Right kidney (tissue), 1 donor: ENCODE results near the gene ZNF385C.
"Not testable (repeated sequence)": the region's sequence is repeated elsewhere in the genome, so short reads cannot be mapped to it uniquely, and the experiment has no call there.

Experiments
- DNase-seq: peaks from one replicate; pipeline ENCODE4 v3.0.0-alpha.2; 2016

Gene ZNF385C

GRCh38 chr17:42049834-42050392, 48.4 kb downstream of the ZNF385C start:
- DNase-seq, result peak; percentile 70

DNA sequence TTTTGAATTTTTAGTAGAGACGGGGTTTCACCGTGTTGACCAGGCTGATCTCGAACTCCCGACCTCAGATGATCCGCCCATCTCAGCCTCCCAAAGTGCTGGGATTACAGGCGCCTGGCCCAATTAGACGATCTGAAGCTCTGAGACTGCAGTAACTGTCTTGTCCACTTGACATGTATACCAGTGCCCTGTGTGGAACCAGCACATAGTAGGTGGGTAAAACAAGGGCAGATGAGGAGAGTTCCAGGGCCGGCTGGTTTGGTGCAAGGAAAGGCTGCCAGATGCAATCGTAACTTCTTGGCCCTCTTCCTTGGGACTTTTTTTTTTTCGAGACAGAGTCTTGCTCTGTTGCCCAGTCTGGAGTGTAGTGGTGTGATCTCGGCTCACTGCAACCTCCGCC, 50.9 kb downstream of the ZNF385C start:
- no peak for DNase-seq

- DNase-seq, result no peak
These were observed 52.6 kb downstream of the ZNF385C start for GRCh38 chr17:42045719-42046118.

GRCh38 chr17:42042598-42043319, 55.5 kb downstream of the ZNF385C start:
- DNase-seq, result no peak

GRCh38 chr17:42041619-42042018, 56.7 kb downstream of the ZNF385C start:
- DNase-seq, result no peak

- no peak for DNase-seq
These were observed 57.5 kb downstream of the ZNF385C start for GRCh38 chr17:42040818-42041217.

- DNase-seq, result no peak
These were observed 58.2 kb downstream of the ZNF385C start for GRCh38 chr17:42039794-42040763.

DNA sequence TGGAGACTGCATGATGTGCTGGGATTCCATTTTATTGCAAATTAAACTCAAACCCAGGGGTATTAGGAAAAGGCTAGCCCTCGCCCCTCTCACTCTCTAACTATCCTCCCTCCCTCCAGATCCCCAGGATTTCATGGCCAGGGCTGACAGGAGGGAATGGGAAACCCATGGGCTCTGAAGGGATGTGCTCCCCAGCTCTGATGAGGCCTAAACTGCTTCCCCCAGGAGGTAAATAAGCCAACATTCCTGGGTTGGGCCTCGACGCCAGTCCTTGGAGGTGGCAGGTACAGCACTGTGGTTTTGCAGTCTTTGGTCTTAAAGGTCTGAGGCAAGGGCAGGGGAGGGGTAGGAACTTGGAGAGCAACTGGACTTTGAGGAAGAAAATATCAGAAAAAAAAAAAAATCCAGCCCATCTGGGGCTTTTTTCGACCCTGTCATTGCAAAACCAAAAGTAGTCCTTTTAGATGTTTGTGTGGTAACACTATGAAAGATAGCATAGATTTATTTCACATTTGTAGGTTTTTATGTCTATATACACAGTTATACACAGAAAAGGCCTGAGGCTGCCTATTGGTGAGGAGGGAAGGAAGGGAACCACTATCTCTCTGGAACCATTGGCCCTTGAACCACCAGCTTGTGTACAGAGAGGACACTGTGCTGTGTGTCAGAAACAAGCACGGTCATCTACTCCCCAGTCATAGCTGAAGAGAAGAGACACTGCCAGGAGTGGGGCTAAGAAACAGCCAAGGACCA, 59.9 kb downstream of the ZNF385C start:
- no peak for DNase-seq

GRCh38 chr17:42034059-42034458, 64.2 kb downstream of the ZNF385C start:
- no peak for DNase-seq

- no peak for DNase-seq
These were observed 66.7 kb downstream of the ZNF385C start for GRCh38 chr17:42031584-42031983.

DNA sequence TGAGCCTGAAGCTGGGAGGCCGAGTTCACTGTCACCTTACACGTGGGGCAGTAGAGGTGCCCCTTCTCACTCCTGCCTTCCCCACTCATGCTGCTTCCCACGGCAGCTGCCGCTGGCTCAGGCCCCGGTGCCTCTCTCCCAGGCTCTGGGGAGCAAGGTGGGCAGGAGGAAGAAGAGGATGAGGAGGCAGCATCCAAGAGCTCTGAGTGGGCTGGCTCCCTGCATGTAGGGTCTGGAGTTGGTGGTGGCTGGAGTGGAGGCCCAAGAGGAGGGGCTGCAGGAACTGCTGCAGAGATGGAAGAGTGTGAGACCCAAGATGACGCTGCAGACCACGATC, 69.5 kb downstream of the ZNF385C start:
- DNase-seq, result no peak

GRCh38 chr17:42027961-42028790, 70.1 kb downstream of the ZNF385C start:
- DNase-seq, result peak; percentile 22

DNA sequence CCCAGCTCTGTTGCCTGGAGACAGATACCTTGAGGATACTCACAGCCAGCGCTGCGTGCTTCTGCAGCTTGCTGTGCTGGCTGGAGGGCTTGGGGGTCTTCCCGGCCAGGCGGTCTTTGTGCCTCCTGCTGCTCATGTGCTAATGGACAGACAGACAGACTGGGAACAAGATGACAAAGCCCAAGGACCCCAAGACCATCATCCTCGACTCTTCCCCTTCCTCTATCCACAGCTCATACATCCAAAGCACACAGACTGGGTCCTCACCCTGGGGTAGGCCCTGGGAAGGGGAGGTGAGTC, 70.7 kb downstream of the ZNF385C start:
- no peak for DNase-seq

DNA sequence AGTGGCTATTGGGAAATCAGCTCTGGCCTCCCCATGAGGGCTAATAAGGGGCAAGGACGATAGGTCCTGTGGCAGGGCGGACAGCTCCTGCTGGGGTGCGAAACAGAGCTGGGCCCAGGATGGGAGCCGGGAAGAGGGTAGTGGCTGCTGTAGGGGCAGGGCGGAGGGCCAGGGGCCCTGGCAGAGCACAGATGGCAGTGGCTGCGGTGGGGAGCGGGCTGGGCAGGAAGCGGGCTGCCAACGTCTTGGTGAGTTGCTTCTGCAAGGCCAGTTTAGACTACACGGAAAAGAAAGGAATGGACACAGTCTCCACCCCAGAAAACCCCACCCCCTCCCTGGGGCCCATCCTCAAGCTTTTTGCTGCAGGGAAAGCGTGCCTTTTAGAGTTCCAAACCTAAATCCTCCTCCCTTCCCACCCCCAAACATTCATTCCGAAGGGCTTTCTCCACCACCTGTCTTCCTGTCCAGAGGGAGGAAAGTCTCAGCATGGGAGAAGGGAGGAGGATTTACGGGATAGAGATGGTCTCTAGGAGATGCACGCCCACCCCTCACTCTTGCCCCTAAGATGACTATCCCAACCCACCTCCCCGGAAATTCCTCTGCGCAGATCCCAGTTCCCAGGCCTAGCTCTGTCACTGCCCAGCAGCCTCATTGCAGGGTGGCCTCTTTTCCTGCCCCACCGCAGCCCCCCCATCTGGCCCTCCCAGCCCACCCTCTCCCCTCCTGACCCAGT, 71.2 kb downstream of the ZNF385C start:
- DNase-seq, result no peak

DNA sequence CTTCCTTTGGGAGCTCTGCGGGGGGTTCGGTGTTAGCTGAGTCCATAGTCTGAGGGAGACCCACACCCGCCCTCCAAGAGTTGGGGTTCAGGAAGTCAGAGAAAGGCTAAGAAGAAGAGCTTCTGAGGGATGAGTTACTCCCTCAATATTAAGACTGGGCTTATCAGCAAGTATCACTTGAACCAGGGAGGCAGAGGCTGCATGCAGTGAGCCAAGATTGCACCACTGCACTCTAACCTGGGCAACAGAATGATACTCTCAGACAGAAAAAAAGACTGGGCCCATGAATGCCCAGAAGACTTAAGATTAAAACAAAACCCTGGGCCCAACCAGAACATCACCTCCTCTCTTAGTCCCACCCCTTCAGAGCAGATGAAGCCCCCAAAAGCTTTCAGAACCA, 72.3 kb downstream of the ZNF385C start:
- DNase-seq, result no peak

DNA sequence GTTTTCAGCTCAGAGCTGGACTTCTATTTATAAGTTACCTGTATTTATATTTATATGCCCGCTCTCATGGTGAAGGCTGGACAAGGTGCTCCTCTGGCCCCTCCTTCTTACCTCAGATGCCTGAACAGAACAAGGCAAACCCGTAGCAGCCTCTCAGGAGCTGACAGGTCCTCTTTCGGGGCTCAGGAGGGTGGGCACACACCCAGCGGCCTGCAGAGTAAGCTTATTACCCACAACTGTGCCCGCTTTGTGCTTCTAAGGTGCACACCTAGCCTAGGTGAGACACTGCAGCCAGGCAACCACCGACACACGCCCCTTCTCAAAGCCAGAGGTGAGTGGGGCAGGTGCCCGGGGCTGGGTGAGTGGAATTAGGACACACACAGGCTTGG, 73.1 kb downstream of the ZNF385C start:
- DNase-seq, result no peak

GRCh38 chr17:42023524-42024349, 74.5 kb downstream of the ZNF385C start:
- no peak for DNase-seq

DNA sequence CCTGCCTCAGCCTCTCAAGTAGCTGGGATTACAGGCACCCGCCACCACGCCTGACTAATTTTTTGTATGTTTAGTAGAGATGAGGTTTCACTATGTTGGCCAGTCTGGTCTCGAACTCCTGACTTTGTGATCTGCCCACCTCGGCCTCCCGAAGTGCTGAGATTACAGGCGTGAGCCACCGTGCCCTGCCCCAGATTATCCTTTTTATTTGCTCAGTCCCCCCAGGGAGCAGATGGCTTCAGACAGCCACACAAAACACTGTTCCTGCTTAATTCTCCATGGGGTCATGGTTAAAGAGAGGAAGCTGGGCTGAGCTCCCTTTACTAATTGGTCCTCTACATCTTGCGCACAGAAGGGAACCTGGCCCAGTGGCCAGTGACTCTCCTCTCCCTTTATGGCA, 77.4 kb downstream of the ZNF385C start:
- DNase-seq, result not testable (repeated sequence)

DNA sequence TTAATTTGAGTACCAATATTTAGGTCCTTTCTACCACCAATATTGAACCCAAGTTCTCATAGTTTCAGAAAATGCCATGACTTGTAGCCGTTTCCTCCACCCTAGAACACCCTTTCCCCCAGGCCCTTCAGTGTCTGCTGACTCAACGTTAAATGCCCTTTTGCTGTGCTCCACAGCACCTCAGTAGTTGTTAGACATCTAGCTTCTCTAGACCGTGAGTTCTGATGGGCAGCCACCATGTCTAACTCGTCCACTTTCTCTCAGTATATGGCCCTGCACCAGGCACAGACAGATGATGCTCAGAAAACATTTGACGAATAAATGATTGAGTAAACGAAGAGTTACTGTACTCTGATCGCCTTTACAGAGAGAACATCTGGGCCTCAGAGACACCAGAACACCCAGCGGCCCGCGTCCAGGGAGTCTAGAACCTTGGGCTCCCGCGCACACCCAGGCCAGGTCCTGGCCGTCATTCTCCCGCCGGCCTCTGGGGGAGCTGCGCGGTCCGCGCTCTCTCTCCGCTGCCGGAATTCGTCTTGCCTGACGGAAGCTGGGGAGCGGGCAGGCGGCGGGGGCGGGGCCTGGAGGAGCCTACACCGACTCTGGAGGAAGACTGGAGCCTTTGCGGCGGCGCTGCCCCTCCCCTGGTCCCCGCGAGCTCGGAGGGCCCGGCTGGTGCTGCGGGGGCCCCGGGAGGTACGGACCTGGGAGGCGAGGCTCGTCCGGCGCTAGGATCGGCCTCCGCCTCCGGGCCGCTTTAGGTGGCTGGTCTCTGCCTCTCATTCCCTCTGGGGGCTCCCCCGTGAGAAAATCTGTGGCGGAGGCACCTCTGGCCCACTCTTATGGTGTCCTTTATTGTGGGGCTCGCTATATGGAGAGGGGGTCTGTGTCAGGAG, 78.5 kb downstream of the ZNF385C start, which contains the start of gene NKIRAS2:
NKIRAS2 (plus strand) TSS at position 582 of the 896 bp plus-strand sequence. CDS start 1,488 bp downstream, outside the sequence.
- peak; percentile 83 for DNase-seq
